ENCODE results near the gene TMEFF2. TPM values are rescaled to one million over a fixed set of nuclear protein-coding genes. Genes with fewer than 3 reads are reported as not detected.

Gene TMEFF2
- total and polyA plus RNA-seq, 4 donors = 0.08 TPM; not detected in 3

GRCh38 chr2:191977754-191978153 is 217.0 kb downstream of the TMEFF2 start:
- no peaks in the 10 kb centered on the region for H3K4me1 ChIP-seq (ENCODE audit: control insufficient read depth in 4 of 4, insufficient read depth in 4 of 4, low read length in 3 of 4)
- no peak overlapping the region for H3K4me3 ChIP-seq (ENCODE audit: low read depth in 1 of 3, low read length in 3 of 3)
- H3K27me3 ChIP-seq (ENCODE audit: control insufficient read depth in 4 of 4, insufficient read depth in 4 of 4, low read length in 3 of 4) = no peaks in the 10 kb centered on the region
- no peak for DNase-seq (ENCODE audit: low spot score)
- TF ChIP-seq RXRA (IDR thresholded peaks at IDR 0.05) (no peak), GABPA (IDR thresholded peaks at IDR 0.05 in 1 of 2, conservative IDR thresholded peaks at IDR 0.05 in 1 of 2) (no peak), NR2F2 (IDR thresholded peaks at IDR 0.05) (no peak), HNF4A (conservative IDR thresholded peaks at IDR 0.05) (no peak), ZBTB33 (IDR thresholded peaks at IDR 0.05) (no peak), TAF1 (conservative IDR thresholded peaks at IDR 0.05) (no peak), HNF4G (IDR thresholded peaks at IDR 0.05) (no peak), ATF3 (IDR thresholded peaks at IDR 0.05) (no peak), JUND (IDR thresholded peaks at IDR 0.05) (no peak)
- TF ChIP-seq, protein P1, sequence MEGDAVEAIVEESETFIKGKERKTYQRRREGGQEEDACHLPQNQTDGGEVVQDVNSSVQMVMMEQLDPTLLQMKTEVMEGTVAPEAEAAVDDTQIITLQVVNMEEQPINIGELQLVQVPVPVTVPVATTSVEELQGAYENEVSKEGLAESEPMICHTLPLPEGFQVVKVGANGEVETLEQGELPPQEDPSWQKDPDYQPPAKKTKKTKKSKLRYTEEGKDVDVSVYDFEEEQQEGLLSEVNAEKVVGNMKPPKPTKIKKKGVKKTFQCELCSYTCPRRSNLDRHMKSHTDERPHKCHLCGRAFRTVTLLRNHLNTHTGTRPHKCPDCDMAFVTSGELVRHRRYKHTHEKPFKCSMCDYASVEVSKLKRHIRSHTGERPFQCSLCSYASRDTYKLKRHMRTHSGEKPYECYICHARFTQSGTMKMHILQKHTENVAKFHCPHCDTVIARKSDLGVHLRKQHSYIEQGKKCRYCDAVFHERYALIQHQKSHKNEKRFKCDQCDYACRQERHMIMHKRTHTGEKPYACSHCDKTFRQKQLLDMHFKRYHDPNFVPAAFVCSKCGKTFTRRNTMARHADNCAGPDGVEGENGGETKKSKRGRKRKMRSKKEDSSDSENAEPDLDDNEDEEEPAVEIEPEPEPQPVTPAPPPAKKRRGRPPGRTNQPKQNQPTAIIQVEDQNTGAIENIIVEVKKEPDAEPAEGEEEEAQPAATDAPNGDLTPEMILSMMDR (IDR thresholded peaks at IDR 0.05; ENCODE audit: low read depth, low read length, missing input control) = no peak
- H3K27ac ChIP-seq (ENCODE audit: low read depth in 1 of 2, low read length in 2 of 2) = no peak overlapping the region
- no peaks in the 10 kb centered on the region for H3K36me3 ChIP-seq (ENCODE audit: control insufficient read depth in 4 of 4, insufficient read depth in 3 of 4, low read depth in 1 of 4, low read length in 3 of 4)
- H3K9me3 ChIP-seq (ENCODE audit: control insufficient read depth in 4 of 4, low read length in 3 of 4) = no peaks in the 10 kb centered on the region
- no peak overlapping the region for H3K9ac ChIP-seq (ENCODE audit: low read depth in 1 of 2, low read length in 2 of 2)
- WGBS = 81% methylated on average over 1 of the region's 1 CpG

GRCh38 chr2:191976436-191976835 is 218.3 kb downstream of the TMEFF2 start:
- Histone ChIP-seq H3K27me3 (ENCODE audit: control insufficient read depth in 4 of 4, insufficient read depth in 4 of 4, low read length in 3 of 4) (no peaks in the 10 kb centered on the region), H3K9me3 (ENCODE audit: control insufficient read depth in 4 of 4, low read length in 3 of 4) (no peaks in the 10 kb centered on the region), H3K36me3 (ENCODE audit: control insufficient read depth in 4 of 4, insufficient read depth in 3 of 4, low read depth in 1 of 4, low read length in 3 of 4) (no peaks in the 10 kb centered on the region), H3K9ac (ENCODE audit: low read depth in 1 of 2, low read length in 2 of 2) (no peak overlapping the region), H3K4me1 (ENCODE audit: control insufficient read depth in 4 of 4, insufficient read depth in 4 of 4, low read length in 3 of 4) (no peaks in the 10 kb centered on the region), H3K4me3 (ENCODE audit: low read depth in 1 of 3, low read length in 3 of 3) (no peak overlapping the region), H3K27ac (ENCODE audit: low read depth in 1 of 2, low read length in 2 of 2) (no peak overlapping the region)
- no peak for DNase-seq (ENCODE audit: low spot score)
- WGBS = 84% methylated on average over 3 of the region's 3 CpGs
- TF ChIP-seq FOXA2 (IDR thresholded peaks at IDR 0.05) (no peak), RXRA (IDR thresholded peaks at IDR 0.05) (no peak), JUND (IDR thresholded peaks at IDR 0.05) (no peak), SP1 (IDR thresholded peaks at IDR 0.05) (no peak), ATF3 (IDR thresholded peaks at IDR 0.05) (no peak), GABPA (IDR thresholded peaks at IDR 0.05 in 1 of 2, conservative IDR thresholded peaks at IDR 0.05 in 1 of 2) (no peak), ZBTB33 (IDR thresholded peaks at IDR 0.05) (no peak), NR2F2 (IDR thresholded peaks at IDR 0.05) (no peak), HNF4A (conservative IDR thresholded peaks at IDR 0.05) (no peak), FOXA1 (IDR thresholded peaks at IDR 0.05) (no peak), YY1 (IDR thresholded peaks at IDR 0.05) (no peak), MAX (IDR thresholded peaks at IDR 0.05) (no peak)
- TF ChIP-seq, protein P1 (IDR thresholded peaks at IDR 0.05; ENCODE audit: low read depth, low read length, missing input control) = no peak
- TF ChIP-seq, protein P2, sequence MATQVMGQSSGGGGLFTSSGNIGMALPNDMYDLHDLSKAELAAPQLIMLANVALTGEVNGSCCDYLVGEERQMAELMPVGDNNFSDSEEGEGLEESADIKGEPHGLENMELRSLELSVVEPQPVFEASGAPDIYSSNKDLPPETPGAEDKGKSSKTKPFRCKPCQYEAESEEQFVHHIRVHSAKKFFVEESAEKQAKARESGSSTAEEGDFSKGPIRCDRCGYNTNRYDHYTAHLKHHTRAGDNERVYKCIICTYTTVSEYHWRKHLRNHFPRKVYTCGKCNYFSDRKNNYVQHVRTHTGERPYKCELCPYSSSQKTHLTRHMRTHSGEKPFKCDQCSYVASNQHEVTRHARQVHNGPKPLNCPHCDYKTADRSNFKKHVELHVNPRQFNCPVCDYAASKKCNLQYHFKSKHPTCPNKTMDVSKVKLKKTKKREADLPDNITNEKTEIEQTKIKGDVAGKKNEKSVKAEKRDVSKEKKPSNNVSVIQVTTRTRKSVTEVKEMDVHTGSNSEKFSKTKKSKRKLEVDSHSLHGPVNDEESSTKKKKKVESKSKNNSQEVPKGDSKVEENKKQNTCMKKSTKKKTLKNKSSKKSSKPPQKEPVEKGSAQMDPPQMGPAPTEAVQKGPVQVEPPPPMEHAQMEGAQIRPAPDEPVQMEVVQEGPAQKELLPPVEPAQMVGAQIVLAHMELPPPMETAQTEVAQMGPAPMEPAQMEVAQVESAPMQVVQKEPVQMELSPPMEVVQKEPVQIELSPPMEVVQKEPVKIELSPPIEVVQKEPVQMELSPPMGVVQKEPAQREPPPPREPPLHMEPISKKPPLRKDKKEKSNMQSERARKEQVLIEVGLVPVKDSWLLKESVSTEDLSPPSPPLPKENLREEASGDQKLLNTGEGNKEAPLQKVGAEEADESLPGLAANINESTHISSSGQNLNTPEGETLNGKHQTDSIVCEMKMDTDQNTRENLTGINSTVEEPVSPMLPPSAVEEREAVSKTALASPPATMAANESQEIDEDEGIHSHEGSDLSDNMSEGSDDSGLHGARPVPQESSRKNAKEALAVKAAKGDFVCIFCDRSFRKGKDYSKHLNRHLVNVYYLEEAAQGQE (IDR thresholded peaks at IDR 0.05) = no peak
